Stimulated activated CD4-positive, alpha-beta T cell treated with anti-CD3 and anti-CD28 coated beads, Interleukin-15, amount 100 ng/mL, for 24 hours (primary cell): Measurements from ENCODE around the gene PRXL2A.
"Not testable (repeated sequence)": the region's sequence is repeated elsewhere in the genome, so short reads cannot be mapped to it uniquely, and the experiment has no call there.

Experiments
- DNase-seq: peaks from one replicate; pipeline ENCODE4 v3.0.0-alpha.2; 2020

The PRXL2A gene

DNA sequence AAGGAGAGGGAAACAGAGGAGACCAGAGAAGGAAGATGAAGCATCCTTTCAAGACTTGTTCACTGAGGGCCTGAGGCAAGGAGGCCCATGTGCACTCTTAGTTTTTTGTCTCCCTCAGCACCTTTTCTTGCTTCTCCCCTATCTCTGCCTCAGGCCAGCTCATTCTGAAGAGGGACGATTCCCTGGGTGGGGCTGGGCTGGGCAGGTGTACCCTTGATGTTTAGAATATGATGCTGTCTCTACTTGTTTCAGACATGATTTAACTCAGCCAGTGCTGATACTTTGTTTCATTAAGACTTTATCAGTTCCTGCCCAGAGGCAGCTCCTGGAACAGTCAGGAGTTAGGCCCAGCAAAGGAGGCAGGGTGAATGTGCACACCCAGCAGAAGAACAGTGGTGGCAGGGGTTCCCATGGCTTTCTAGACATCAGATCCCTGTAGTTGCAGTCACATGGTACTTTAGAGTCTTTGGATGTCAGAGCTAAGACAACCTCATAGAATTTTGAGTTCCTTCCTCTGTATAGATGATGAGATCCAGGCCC lies 3.4 kb downstream of the PRXL2A start:
- no peak for DNase-seq

DNA sequence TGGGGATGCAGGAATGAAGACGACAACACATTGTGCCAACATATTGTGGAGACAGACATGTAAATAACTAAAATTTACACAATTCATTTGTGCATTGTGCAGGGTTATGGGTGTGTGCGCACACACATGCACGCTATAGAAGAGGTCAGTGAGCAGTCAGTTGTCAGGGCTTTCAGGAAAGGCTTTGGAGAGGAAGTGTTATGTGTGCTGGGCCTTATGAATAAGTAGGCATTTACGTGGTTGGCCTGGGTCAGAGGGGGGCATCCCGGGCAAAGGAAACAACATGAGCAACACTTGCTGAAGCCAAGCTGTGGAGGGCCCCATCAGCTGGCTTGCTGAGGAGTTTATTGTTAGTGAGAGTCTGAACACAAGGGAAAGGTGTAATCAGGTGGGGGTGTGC lies 4.1 kb downstream of the PRXL2A start:
- DNase-seq: no peak

GRCh38 chr10:80413271-80413996 lies 5.1 kb downstream of the PRXL2A start:
- no peak for DNase-seq

- no peak for DNase-seq
Measured at GRCh38 chr10:80414142-80414895, 6.0 kb downstream of the PRXL2A start.

DNA sequence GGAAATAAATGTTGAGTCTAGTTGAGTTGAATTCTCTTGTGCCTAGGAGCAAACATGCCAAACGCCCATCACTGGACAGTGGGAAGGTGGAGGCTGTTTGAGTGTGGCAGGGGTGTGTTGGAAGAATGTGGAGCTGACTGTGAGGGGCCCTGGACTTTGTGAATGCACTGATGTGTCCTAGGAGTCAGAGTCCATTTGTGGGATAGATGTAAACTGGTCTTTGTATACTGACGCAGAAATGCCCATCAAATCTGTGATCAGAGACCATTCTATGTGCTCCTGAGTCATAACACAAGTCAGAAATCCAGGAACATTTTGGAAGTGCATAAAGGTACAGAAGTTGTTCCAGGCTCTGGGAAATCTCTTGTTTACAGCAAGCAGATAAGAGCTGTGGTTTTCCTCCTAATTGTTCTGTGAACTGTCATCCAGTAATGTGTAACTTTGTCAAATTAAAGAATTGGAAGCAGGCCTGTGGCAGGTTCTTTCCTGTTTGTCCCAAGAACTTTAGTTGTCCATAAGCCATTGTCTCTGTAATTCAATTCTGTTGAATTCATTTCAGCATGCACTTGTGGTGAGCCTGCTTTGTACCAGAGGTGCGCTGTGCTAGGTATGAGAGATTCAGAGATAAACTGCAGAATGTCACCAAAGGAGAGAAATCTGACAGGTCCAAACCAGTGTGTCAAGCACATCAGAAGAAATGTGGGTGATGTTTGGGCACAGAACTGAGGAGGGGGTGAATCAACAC lies 7.6 kb downstream of the PRXL2A start:
- DNase-seq: no peak

DNA sequence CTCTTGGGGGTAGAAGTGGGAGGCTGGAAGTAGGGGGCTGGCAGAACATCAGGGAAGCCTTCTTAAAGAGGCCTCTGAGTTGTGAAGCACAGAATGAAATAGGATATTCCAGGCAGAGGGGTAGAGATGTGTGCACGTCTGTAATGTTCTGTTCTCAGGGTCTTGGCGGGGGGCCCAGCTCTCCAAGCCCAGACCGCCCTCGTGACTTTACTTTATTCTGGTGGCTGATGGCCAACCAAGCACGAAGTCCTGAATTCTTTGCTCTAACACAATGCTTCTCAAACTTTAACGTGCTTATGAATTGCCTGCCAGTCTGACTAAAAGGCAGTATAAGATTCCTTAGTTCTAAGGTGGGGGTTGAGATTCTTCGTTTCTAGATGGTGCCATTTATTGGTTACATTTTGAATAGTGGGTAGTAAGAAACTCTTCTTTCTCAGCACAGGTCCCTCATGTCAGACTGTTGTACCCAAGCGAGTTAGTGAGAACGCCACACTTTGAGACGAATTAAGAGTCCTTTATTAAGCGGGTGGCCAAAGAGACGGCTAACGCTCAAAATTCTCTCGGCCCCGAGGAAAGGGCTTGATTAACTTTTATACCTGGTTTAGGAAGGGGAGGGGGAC lies 8.2 kb downstream of the PRXL2A start:
- DNase-seq: no peak

GRCh38 chr10:80417256-80417655 lies 8.9 kb downstream of the PRXL2A start:
- DNase-seq: not testable (repeated sequence)

DNA sequence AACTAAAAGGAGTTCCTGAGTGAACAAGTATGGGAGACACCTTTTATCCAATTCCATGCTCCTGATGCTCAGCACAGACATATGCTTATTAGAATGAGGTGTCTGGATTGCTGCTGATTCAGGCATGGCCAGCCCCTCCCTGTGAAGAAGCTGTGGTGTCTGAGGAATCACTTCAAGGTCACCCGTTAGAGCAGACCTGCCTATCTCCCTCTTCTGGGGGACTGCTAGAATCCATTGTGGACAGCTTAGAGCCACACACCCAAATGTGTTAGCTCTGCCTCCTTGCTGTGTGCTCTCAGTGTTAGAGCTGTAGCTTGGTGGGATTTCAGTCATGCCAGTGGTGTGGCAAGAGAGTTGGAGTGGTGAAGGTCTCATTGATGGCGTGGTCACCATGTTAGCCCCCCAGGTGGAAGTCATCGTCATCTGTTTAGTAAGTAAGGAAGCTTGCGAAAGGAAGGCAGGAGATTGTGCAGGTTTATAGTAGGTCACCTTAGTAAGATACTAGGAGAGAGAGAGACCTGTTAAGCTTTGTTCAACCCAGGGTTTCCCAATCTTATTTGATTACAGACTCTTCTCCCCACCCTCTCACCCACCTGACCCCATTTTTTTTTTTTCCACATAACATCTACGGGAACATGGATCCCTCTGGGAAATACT lies 12.8 kb downstream of the PRXL2A start:
- no peak for DNase-seq

DNA sequence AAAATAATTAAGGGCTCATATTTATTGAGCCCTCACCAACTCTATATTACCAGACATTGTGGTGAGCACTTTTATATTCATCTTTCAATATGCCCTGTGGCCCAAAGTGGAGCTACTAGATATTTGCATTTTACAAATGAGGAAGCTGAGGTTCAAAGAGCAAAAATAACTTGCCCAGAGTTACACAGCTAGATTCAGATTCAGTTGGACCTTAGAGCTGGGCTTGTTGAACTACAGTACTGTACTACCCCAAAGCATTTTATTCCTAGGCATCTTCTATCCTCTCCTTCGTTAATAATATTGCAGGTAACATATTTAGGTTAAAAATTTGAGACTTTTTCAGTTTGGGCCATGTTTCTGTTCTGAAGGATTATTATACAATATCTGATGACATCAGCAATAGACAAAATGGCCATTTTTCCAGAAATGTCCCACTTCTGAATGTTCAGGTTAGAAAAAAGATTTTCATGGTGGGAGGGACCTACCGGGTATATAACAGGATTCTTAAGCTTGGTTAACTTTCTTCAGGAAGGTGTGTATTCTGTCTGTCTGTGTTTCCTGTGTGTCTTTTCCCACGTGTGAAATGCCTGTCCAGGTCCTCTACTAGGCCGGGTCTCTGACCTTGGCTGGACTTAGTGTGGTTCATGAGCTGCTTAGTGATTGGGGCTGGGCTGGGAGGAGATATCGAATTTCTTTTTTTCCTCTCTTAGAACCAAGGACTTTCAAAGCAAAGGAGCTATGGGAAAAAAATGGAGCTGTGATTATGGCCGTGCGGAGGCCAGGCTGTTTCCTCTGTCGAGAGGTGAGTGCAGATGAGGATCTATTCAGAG lies 13.6 kb downstream of the PRXL2A start:
- no peak for DNase-seq

DNA sequence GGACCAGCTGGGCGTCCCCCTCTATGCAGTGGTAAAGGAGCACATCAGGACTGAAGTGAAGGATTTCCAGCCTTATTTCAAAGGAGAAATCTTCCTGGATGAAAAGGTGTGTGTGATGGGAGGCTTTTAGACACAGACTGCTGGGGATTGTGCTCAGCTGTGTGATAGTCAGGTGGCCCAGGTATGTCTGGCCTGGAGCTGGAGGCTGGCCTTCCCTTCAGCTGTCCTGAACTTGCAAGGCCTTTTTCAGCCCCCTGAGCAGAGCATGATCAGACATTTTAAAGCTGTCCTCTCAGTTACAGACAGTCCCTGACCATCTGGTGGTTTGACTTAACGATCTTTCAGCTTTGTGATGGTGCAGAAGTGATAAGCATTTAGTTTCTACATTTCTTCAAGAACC lies 17.6 kb downstream of the PRXL2A start:
- no peak for DNase-seq

- DNase-seq: no peak
Measured at GRCh38 chr10:80427541-80427940, 19.2 kb downstream of the PRXL2A start.

DNA sequence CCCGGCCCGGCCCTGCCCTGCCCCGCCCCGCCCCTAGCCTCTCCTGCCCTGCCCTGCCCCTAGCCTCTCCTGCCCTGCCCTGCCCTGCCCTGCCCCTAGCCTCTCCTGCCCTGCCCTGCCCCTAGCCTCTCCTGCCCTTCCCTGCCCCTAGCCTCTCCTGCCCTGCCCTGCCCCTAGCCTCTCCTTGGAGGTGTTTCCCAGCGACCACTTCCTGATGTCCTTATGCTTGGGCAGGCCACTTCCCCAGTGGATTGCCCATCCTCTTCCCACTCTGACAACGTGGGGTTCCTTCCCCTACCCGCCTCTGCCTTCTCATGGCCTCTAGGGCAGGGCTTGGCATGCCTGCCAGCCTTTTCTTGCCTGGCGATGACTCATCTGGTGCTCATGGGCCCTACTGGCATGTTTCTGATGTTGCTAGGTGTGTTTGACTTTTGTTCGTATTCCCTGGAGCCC lies 21.2 kb downstream of the PRXL2A start:
- DNase-seq: no peak

- no peak for DNase-seq
Measured at GRCh38 chr10:80433134-80433533, 24.8 kb downstream of the PRXL2A start.

DNA sequence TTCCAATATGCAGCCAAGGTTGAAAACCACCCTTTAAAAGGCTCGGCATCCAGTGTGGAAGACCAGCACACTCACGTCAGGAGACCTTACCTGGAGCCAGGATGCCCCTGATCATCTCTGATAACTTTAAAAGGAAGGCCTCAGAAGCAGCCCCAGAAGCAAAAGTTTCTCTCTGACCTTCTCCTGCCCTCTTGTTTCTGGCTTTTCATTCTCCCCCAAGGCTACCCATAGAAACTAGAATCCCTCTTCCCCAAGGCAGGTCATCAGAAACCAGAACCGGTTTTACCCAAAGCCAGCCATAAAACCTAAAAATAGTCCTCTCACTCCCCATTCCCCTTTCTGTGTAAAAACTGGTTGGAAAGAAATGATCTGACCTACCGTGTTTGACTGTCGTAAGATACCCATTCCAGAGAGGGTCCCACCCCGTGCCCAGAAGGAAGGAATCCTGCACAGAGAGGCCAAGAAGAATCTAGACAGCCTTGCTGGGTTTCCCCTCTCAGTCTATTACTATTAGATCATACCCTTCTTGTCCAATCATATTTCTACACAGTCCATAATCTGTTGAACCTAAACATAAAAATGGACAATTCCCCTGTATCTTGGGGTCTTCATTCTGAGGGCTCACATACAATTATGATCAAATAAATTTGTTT lies 28.2 kb downstream of the PRXL2A start:
- no peak for DNase-seq

DNA sequence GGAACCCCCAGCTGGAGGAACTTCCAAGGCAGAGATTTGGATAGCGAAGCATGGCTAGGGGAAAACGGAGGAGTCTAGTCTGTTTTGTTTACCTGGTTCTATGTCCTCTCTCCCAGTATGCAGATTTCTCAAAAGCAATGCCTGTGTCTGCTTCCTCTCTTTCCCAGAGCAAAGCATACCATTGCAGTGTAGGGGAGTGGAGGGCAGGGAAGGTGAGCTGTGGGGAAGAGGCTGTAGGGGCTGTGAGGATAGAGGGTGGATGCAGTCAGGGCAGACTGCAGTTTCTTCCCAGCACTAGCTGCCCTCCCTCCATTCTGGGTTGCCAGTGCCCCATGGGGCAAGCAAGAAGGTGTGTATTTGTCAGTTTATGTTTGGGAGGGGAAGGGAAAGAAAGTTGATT lies 28.9 kb downstream of the PRXL2A start:
- DNase-seq: no peak

DNA sequence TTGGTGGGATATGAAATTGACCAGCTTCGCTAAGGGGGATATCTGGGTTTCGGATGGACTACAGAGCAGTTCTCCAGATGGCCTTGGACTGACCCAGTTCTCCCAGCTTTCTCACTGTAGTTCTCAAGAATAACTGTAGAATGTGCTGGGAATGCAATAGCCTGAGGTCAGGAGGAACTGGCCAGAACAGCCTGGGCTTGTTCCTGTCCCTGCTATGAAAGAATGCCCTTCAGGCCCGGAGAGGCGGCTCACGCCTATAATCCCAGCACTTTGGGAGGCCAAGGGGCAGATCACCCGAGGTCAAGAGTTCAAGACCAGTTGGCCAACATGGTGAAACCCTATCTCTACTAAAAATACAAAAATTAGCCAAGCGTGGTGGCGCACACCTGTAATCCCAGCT lies 33.5 kb downstream of the PRXL2A start:
- no peak for DNase-seq

- DNase-seq: no peak
Measured at GRCh38 chr10:80442879-80443278, 34.5 kb downstream of the PRXL2A start.

DNA sequence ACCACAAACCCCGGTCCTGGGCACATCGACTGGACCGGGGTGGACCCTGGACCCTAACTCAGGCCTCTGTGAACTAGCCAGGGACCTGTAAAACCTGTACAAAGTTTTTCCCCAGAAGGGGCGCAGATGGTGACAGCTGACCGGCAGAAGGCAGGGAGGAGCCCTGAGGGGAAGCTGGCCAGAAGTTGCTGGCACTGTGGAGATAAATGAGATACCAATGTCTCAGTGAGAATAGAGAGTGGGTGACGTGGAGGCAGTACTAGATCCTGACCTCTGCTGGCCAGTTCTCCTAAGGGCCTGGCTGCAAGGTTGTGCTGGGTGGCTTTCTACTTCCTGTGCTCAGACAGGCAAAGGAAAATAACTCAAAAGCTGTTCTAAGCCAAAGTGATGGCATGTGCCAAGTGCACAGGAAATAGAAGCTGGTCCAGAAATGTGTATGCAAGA lies 35.2 kb downstream of the PRXL2A start:
- no peak for DNase-seq

DNA sequence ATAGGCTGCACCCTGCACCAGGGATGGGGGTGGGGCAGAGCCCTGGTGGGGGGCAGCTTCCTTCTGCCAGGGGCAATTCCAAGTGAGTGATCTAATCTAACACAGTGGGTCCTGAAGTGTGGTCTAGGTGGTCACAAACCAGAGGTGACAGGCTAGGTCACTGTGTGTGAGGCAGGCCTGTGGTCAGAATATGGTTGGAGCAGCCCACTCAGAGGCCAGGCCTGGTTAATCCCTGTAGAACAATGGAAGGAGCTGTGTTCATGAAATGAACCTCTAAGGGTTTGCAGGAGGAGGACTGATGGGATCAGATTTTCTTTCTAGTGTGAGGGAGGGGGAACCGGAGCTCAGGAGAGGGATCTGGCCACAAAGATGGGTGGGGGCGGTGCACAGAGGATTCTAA lies 35.8 kb downstream of the PRXL2A start:
- DNase-seq: no peak

GRCh38 chr10:80444646-80445319 lies 36.4 kb downstream of the PRXL2A start:
- DNase-seq: peak; percentile 78
